Measurements from ENCODE around the gene GAL3ST2. TPM values are rescaled to one million over a fixed set of nuclear protein-coding genes. Genes with fewer than 3 reads are reported as not detected.

Gene GAL3ST2
- total RNA-seq, 4 donors from 2014 or later, result 0.80 to 3.3 TPM; not detected in 2

DNA sequence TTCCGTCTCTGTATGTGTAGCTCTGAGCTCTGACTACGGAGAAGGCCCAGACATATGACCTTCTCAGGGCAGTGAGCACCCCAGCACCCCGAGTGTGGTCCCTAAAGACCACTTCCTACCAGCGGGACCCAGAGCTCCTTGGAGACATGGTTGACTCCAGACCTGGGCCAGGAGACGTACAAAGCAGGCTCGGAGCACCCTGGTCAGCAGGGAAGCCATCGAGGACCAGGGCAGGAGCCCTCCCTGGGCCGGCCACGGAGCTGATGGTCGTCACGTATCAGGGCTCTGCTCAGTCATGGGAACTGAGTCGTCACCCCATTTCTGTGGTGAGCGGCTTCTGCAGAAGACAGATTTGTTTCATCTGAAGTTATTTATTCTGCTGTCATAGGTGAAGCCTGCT is 19.6 kb downstream of the GAL3ST2 start:
- H3K4me3 ChIP-seq, result no peak overlapping the region
- no peak for TF ChIP-seq POLR2A (IDR thresholded peaks at IDR 0.05)
- TF ChIP-seq, protein P1, sequence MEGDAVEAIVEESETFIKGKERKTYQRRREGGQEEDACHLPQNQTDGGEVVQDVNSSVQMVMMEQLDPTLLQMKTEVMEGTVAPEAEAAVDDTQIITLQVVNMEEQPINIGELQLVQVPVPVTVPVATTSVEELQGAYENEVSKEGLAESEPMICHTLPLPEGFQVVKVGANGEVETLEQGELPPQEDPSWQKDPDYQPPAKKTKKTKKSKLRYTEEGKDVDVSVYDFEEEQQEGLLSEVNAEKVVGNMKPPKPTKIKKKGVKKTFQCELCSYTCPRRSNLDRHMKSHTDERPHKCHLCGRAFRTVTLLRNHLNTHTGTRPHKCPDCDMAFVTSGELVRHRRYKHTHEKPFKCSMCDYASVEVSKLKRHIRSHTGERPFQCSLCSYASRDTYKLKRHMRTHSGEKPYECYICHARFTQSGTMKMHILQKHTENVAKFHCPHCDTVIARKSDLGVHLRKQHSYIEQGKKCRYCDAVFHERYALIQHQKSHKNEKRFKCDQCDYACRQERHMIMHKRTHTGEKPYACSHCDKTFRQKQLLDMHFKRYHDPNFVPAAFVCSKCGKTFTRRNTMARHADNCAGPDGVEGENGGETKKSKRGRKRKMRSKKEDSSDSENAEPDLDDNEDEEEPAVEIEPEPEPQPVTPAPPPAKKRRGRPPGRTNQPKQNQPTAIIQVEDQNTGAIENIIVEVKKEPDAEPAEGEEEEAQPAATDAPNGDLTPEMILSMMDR (IDR thresholded peaks at IDR 0.05), result no peak
- no peaks in the 10 kb centered on the region for H3K9me3 ChIP-seq
- H3K27me3 ChIP-seq, result no peaks in the 10 kb centered on the region
- DNase-seq, result no peak
- H3K36me3 ChIP-seq, result no peaks in the 10 kb centered on the region
- no peak overlapping the region for H3K27ac ChIP-seq
- no peaks in the 10 kb centered on the region for H3K4me1 ChIP-seq

DNA sequence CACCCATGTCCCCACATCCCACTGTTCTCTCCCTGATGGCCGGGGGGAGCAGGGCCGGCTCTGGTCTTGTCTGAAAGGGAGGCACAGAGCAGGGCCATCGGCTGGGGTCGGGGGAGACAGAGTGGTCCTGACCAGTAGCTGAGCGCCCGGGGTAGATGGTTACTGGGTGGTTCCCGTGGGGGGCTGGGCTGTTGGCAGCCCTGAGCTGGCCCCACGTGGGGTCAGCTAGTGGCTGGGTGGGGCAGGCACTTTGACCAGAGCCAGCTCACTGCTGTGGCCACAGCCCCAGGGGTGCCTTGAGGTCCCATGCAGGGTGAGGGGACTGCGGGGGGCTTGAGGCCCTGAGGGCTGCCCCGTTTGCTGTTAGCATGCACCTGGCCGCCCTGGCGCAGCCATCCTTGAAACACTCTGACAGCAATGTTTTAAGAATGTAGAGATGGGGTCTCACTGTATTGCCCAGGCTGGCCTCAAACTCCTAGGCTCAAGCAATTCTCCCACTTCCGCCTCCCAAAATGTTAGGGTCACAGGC is 20.1 kb downstream of the GAL3ST2 start:
- H3K4me1 ChIP-seq, result no peaks in the 10 kb centered on the region
- no peaks in the 10 kb centered on the region for H3K27me3 ChIP-seq
- no peaks in the 10 kb centered on the region for H3K36me3 ChIP-seq
- no peak overlapping the region for H3K4me3 ChIP-seq
- no peaks in the 10 kb centered on the region for H3K9me3 ChIP-seq
- peak in 2 of 3 donors; percentile 7 to 41 for DNase-seq
- no peak overlapping the region for H3K27ac ChIP-seq
- no peak for TF ChIP-seq POLR2A (IDR thresholded peaks at IDR 0.05)
- TF ChIP-seq, protein P1 (IDR thresholded peaks at IDR 0.05), result no peak

DNA sequence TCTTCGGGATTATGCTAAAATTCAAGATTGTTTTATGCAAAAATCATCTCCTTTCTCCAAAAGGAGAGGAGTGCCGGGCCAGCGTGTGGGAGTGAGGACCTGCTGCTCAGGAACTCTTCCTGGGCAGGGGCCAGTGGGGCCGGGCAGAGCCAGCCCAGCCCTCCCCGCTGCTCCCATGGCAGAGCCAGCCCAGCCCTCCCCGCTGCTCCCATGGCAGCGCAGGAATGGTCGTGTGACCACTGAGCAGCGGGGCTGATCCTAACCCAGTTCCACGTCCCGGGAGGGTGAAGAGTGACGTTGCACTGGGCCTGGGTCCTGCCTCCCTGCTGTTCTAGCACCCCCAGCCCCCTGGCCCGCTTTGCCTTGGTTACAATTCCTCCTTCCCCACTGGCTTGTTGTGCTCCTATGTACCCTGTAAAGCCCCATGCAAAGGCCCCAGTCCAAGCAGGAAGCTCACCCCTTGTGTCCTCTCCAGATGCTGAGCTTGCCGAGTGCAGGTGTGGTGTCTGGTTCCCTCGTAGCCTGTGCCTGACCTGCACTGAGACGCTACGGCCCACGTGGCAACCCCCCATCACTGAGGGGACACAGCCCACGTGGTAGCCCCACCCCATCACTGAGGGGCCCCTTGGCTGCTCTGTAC is 20.9 kb downstream of the GAL3ST2 start:
- Histone ChIP-seq H3K4me3 (no peak overlapping the region), H3K27me3 (no peaks in the 10 kb centered on the region), H3K4me1 (no peaks in the 10 kb centered on the region), H3K36me3 (no peaks in the 10 kb centered on the region), H3K27ac (no peak overlapping the region), H3K9me3 (no peaks in the 10 kb centered on the region)
- TF ChIP-seq POLR2A (IDR thresholded peaks at IDR 0.05), result no peak
- TF ChIP-seq, protein P1 (IDR thresholded peaks at IDR 0.05), result no peak
- peak in 1 of 3 donors; percentile 39 for DNase-seq

DNA sequence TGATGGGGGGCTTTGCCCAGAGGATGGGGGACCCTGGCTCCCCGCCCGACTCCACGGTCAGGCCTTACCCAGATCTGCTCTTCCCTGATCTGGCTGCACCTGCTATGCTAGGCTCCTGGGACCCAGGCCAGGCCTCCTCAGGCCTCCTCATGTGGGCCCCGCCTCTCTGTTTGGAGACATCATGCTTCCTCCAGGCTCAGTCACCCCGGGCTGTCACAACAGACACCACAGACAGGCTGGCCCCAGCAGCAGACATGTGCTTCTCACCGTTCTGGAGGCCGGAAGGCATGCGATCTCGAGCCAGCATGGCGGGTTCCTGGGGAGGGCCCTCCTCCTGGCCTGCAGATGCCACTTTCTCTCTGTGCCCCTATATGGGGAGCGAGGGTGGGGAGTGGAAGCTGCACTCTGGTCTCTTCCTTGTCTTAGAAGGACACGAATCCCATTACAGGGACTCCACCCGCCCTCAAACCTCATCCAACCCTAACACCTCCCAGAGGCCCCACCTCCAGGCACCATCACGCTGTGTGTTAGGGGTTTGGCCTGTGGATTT is 21.5 kb downstream of the GAL3ST2 start:
- no peaks in the 10 kb centered on the region for H3K9me3 ChIP-seq
- peak in 2 of 3 donors; percentile 45 to 47 for DNase-seq
- no peaks in the 10 kb centered on the region for H3K36me3 ChIP-seq
- no peak overlapping the region for H3K27ac ChIP-seq
- TF ChIP-seq POLR2A (IDR thresholded peaks at IDR 0.05), result no peak
- TF ChIP-seq, protein P1 (IDR thresholded peaks at IDR 0.05), result no peak
- peaks cover 0 to 6% (median 0%) of the 10 kb centered on the region in 4 donors for H3K4me1 ChIP-seq
- H3K27me3 ChIP-seq, result no peaks in the 10 kb centered on the region
- no peak overlapping the region for H3K4me3 ChIP-seq

DNA sequence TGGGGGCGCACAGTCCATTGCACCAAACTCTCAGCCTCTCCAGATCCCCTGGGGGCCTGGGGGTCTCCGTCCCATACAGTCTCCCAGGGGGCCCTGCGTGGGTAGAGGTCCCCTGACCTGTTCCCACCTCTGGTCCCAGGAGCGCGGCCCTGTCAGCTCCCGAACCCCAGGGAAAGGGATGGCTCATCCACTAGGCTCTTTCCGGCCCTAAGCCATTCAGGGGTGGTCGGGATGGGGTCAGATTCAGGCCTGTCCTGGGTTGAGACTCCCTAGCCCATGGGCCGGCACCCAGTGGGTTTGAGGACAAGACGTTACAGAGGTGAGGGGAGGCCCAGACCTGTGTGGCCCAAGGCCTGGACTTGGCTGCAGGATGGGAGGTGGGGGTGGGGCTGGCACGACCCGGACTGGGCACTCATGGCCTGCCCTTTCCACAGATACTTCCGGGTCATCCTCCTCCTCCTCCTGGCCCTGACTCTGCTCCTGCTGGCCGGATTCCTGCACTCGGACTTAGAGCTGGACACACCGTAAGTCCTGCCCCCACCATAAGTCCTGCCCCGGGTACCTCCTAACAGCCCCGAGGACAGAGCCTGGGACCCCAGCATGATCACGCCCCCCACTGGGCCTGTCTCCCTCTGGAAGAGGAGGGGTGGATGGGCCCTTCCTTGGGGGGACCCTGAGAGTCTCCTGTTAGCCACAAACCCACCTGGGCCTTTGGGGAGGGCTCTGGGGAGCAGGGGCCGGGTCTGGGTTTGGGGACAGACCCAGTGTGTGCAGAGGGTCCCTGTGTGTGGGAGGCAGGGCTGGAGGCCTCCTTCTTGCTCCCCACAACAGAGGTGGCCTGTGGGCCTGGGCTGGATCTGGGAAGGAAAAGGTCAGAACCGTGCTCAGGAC is 22.3 kb downstream of the GAL3ST2 start:
- Histone ChIP-seq H3K27me3 (no peaks in the 10 kb centered on the region), H3K36me3 (no peaks in the 10 kb centered on the region), H3K9me3 (no peaks in the 10 kb centered on the region), H3K4me1 (peaks cover 0 to 13% (median under 1%) of the 10 kb centered on the region in 4 donors), H3K27ac (no peak overlapping the region), H3K4me3 (no peak overlapping the region)
- peak in 1 of 3 donors; percentile 41 for DNase-seq
- TF ChIP-seq POLR2A (IDR thresholded peaks at IDR 0.05), result no peak
- TF ChIP-seq, protein P1 (IDR thresholded peaks at IDR 0.05), result no peak

Data from Peyer's patch (tissue), 4 donors.